Umbilical cord (tissue), 2 donors: Measurements from ENCODE around the gene GRB10. TPM values are rescaled to one million over a fixed set of nuclear protein-coding genes. Genes with fewer than 3 reads are reported as not detected.

Source experiments
- DNase-seq: peaks from one replicate; pipeline ENCODE4 v3.0.0-alpha.2; 2015; ENCODE audit warnings: low spot score
- total RNA-seq: library from RNA; depleted of rRNA; stranded (reverse); fragments of >200 nt; gene quantifications from one replicate; pipeline ENCODE4 v1.2.3, GENCODE V29; 2014; ENCODE audit warnings: low replicate concordance; ENCODE audit not compliant: insufficient read depth

GRB10 gene
- total RNA-seq, 1 donor from 2014 or later, result 38.3 TPM

DNA sequence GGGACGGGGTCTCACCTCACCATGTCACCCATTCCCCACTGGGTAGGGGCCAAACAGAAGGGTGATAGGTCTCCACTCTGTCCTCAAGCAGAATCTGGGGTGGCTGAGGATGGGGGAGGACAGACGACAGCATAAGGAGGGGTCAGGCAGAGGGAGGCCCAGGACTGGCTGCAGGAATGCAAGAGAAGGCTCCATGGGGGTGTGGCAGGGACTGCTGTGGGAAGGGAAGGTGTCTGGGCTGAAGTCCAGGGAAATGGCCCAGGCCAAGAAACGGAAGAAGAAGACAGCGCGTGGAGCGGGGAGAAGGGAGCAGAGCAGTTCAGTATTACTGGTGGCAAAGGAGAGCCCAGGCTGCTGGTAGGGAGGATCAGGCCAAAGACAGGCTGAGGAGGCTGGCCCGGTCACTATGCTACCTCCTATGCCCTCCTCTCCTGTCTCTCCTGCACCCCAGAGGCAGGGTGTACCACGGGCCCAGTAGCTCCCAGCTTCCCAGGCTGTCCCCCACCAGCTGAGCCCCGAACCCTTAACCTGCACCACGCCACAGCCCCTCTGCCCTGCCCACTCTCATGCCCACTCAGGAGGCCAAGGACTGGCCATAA is 60.9 kb downstream of the GRB10 start:
- no peak for DNase-seq

DNA sequence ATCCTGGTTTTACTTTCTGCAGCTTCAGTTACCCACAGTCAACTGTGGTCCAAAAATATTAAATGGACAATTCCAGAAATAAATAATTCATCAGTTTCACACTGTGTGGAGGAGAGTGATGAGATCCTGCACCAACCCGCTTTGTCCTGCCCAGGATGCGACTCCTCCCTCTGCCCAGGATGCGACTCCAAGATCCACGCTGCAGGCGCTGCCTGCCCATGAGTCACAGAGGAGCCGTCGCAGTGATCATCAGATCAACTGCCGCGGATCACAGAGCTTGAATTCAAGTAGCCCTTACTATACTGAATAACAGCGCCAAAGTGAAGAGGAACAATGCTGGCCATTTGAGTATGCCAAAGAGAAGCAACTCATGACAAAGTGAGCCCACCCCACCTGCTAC is 61.5 kb downstream of the GRB10 start:
- no peak for DNase-seq

DNA sequence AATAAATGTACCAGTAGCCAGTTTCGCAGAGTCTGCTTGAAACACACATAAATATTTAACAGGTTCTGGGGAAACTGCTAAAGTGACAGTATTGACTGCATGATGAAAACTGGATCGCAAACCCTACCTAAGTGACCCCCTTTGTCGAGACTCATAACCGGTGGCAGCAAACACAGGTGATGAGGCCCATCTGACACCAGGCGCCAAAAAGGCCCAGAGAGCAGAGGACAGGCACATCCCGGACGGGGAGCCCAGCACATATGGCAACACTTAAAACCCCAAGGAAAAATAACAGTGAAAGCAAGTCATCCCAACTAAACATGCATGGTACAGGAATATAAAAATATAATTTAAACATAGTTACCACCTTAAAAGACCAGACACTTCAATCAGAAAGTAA is 62.4 kb downstream of the GRB10 start:
- no peak for DNase-seq

DNA sequence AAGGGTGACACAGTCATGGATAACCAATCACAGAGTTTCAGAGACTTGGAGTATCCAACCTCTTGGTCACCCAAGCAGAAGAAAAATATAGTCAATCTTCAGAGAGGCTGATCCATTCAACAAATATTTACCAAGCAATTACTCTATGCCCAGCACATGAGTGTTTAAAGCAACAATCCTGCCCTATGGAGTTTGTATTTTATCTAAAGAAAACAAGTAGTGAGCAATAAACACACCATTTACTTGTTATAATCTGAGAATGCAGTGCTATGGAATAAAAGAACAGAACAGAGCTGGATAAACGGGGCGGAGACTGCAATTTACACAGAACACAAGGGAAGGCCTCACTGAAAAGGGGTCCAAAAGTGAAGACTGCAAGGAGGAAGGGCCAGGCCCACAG is 63.8 kb downstream of the GRB10 start:
- no peak for DNase-seq

- DNase-seq, result no peak
Measured at GRCh38 chr7:50718311-50718710, 64.4 kb downstream of the GRB10 start.

DNA sequence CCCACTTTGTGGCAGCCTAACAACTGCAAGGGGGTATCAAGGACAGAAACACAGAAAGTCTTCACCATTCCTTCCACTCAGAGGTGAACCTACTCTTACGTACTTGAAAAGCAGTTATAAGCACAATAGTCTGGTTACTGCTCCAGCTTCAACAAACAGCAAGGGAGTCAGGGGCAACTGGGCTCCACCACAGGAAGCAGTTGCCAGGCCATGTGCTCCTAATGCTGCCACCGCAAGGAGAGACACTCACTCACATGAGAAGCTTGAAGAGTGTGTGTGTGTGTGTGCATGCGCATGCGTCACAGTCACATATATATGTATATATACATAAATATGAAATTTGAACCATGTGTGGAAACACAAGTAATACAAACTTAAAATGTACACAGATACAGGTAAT is 65.5 kb downstream of the GRB10 start:
- no peak for DNase-seq

DNA sequence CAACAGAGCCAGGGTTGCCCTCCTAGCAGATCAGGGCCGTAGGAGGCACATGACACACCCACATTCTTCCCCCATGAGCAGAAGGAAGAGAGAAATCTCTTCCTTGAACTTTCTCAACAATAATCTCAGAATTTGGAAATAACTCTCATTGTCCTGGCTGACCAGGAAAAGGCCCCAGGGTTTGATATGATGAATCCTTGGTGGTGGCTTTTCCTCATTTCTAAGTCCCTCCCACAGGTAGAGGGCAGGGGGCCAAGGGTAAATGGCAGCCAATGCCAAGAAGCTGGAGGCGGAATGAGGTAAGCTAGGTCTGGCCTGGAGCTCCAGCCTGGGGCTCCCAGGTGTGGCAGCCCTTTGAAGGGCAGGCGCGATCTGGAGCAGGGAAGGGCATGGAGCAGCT is 67.8 kb downstream of the GRB10 start:
- DNase-seq, result no peak

DNA sequence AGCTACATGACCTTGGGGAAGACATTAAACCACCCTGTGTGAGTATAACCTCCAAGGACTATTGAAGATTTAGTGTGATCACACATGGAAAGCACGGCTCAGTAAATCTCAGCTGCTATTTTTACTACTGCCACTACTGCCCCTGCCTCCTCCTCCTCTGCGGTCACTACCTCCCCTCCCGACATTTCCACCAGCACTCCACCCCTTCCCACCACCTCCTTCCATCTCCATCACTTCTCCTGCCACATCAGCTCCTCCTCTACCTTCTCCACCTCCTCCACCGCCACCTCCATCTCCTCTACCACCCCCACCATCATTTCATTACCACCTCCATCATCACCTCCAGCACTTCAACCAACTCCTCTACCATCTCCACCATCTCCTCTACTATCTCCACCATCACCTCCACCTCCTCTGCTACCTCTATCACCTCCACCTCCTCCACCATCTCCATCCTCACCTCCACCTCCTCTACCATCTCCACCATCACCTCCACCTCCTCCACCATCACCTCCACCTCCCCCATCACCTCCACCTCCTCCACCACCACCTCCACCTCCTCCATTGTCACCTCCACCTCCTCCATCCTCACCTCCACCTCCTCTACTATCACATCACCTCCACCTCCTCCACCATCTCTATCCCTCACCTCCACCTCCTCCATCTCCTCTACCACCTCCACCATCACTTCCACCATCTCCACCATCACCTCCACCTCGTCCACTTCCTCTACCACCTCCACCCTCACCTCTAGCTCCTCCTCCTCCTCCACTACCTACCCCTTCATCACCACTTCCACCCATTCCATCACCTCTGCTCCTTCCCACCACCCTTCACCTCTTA is 69.4 kb downstream of the GRB10 start:
- no peak for DNase-seq

- no peak for DNase-seq
Measured at GRCh38 chr7:50712252-50713122, 70.2 kb downstream of the GRB10 start.

GRCh38 chr7:50711271-50712175 is 71.2 kb downstream of the GRB10 start:
- no peak for DNase-seq

DNA sequence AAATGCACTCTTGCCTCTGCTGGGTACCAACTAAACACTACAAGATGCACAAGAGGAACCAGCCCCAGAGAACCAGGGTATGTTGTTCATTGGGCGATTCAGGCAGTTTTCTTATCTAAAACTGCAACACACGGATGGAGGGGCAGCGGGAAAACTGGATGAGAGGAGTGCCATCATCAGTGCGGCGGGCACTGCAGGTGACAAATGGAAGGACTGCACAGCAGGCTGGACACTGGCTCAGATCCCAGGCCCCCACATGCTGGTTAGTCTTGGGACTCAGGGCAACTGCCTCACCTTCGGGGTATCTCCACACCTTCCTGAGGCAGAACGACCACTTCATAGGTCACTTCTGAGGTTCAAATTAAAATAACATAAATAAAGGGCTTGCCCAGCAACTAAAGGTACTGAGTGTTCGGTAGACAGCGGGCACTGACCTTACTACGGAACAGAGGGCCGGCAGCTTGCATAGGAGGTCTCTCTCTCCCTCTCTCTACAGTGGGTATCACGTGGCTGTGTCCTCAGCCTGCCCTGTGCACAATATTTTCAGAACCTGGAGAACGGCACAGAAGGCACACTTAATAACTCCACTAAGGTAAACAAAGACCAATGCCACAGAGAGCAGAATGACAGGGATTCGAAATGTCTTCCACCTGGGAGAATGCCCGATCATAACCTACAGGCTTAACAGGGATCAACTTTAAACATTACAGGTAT is 72.1 kb downstream of the GRB10 start:
- no peak for DNase-seq

- no peak for DNase-seq
Measured at GRCh38 chr7:50709151-50709550, 73.5 kb downstream of the GRB10 start.

- DNase-seq, result no peak
Measured at GRCh38 chr7:50707236-50708006, 75.3 kb downstream of the GRB10 start.

DNA sequence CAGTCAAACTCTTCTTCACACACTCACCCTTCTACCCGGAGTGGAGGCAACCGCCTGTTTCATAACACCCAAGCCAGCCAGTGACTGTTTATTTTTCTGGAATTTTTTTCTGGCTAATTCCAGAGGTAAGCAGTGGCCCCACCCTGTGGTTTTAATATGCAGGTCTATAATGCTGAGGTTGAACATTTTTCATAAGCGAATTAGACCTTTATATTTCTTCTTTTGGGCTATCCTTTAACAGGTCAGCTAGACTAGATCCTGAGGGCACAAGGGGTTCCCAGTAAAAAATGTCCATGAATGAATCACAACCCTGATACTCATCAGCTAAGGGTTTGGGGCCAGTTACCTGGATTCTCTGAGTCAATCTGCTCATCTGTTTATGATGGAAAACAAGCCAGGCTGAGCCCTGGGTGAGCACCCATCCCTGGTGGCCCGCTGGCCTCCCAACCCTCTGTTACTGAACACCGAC is 76.2 kb downstream of the GRB10 start:
- no peak for DNase-seq

DNA sequence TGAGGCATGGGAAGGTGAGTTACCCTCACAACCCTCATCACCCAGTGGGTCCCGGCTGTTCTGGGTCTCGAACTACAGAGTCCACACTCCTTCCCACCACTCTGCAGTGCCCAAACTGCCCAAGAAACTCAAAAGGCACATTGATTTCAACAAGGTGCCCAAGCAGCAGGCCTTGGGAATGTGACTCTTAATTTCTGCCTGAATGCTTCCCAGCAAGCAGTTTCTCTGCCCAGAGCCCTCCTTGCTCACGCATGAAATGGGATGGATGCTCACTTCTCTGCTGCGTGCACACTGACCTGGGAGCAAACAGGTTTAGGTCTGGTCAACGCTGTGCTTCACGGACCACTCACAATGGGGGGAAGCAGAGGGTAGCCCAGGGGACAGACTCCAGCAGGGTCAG is 77.9 kb downstream of the GRB10 start:
- no peak for DNase-seq

- DNase-seq, result no peak
Measured at GRCh38 chr7:50703654-50704053, 79.0 kb downstream of the GRB10 start.

DNA sequence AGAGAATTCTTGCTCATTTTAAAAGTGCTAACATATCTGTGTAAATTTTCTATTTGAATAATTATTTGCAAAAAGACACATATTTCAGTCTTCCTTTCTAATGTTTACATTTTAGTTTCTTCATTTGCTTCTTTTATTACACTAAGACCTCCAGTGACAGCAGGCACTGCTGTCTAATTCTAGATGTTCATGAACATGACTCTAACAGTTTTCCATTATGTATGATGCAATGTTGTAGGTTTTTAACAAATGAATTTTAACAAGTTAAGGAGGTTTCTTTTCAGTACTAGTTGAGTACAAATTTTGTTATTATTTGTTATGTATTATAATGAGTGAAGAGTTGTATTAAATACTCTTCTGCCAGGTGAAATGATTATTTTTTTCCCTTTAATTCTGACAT is 83.6 kb downstream of the GRB10 start:
- DNase-seq, result no peak

GRCh38 chr7:50697748-50698147 is 84.9 kb downstream of the GRB10 start:
- DNase-seq, result no peak

DNA sequence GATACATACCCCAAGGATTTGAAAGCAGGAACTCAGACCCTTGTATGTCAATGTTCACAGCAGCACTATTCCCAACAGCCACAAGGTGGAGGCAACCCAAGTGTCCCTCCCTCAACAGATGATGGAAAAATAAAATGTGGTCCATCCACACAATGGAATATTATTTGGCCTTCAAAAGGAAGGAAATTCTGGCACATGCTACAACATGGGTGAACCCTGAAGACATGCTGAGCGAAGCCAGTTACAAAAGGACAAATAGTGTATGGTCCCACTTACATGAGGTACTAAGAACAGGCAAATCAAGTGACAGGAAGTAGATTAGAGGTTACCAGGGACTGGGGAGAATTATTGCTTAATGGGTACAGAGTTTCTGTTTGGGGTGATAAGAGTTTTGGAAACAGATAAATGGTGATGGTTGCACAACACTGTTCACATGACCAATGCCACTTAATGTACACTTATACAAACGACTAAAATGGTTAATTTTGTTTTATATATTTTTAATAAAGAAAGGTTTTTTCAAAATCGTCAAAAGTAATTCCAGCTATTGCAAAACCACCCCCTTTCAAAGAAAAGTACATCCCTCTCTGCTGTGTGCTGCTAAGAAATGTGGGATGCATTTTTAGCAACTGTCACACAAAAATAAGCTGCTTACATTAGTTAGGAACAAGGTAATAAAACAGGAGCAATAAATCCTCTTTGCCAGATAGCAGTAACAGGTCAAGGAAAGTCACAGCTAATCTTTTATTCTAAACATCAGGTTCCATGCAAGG is 85.7 kb downstream of the GRB10 start:
- no peak for DNase-seq
